ENCODE results near the gene C2orf15.

- TF ChIP-seq EZH2 (IDR thresholded peaks at IDR 0.05) (no peak), POLR2AphosphoS5 (IDR thresholded peaks at IDR 0.05; ENCODE audit: borderline replicate concordance, low read depth, low read length) (no peak), FOXP2 (optimal IDR thresholded peaks at IDR 0.05; ENCODE audit: control extremely low read depth, extremely low read length, insufficient read depth) (no peak)
Observed at GRCh38 chr2:99106913-99107312, 34.6 kb upstream of the C2orf15 start.

Measured in SK-N-MC (cell line).